ENCODE data around the gene RNF183.

Gene RNF183, protein sequence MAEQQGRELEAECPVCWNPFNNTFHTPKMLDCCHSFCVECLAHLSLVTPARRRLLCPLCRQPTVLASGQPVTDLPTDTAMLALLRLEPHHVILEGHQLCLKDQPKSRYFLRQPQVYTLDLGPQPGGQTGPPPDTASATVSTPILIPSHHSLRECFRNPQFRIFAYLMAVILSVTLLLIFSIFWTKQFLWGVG

DNA sequence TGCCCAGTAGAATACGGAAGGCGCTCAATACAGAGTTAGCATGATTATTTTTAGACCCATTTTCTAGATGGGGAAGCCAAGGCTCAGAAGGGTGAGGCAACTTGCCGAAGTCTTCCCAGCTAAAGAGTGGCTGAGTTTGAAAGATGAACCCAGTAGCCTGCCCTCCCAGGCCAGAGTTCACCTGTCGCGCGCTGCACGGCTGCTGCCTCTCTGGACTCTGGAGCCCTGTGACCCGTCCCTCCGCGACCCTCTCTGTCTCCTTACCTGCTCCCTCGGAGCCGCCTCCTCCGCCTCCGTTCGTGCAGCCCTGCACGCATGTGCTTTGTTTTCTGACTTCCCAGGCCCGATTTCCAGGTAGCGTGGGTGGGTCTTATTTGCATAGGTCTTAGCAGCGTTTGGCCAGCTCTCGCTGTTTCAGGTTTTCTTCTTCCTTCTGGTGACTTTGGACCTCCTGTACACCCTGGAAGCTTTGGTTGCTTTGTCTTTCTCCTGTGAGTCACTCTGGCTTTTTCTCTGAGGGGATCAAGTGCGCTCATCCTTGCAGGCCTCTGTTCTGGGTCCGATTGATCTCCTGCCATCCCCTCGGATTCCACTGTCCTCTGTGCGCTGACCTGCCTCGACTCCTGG lies at the start of gene RNF183:
Gene RNF183 (minus strand): TSS at position 585 of the 627 bp plus-strand sequence. CDS start 5,192 bp downstream, outside the sequence.
- DNase-seq: no peak

DNA sequence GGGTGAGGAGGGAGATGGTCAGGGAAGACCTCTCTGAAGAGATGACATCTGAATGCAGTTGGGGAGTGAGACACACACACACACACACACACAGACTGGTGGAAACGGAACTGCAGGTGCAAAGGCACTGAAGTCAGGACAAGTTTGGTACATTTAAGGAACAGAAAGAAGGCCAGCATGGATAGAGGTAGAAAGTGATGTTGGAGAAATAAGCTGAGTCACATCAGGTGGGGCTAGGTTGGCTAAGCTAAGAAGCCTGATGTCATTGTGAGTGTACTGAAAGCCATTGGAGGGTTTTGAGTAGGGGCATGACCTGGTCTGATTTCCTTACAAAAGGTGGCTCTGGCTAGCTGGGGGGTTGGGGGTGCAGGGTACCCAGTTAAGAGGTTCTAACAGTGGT lies 49.2 kb upstream of the RNF183 start:
- no peak for DNase-seq

GRCh38 chr9:113352006-113352405 lies 48.8 kb upstream of the RNF183 start:
- DNase-seq: no peak

DNA sequence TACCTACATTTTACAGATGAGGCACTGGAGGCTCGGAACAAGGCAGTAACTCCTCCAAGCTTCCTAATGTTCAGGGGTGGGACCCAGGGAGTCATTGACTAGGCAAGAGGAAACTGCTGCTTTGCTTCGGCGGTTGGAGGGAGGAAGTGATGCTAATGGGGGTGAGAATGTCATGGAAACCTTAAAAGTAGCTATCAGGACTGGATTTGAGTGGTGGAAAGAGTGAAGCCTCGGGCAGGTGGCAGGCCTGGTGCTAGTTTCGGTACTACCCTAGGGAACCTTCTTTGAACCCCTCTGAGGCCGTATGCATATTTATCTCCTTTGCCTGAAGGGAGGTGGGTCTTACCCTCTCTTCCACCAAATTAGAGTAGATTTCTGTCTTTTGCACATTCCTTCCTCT lies 47.8 kb upstream of the RNF183 start:
- no peak for DNase-seq

- no peak for DNase-seq
Measured at GRCh38 chr9:113350107-113350661, 47.0 kb upstream of the RNF183 start.

DNA sequence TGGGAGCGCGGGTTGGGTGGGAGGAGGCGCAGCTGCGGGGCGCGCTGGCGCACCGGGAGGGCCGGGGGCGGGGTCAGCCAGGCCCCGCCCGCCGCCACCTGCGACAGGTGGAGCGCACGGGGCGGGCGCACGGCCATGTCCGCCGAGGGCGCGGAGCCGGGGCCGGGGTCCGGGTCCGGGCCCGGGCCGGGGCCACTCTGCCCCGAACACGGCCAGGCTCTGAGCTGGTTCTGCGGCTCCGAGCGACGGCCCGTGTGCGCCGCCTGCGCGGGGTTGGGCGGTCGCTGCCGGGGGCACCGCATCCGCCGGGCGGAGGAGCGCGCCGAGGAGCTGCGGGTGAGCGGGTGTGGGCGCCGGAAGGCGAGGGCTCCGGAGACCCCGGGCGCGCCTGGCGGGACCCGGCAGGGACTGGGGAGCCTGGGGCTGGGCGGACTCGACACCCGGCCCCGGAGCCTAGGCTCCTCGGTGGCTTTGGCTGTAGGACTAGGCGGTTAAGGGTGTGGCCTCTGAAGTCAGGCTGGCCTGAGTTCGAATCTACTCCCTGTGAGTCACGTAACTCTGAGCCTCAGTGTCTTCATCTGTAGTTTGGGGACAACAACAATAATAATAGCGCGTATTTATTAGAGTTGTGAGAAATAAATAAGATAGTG lies 46.4 kb upstream of the RNF183 start, which contains the start of gene BSPRY:
Gene BSPRY (plus strand): TSS at position 97 of the 650 bp plus-strand sequence. CDS start 39 bp downstream, at position 136.
- no peak for DNase-seq

DNA sequence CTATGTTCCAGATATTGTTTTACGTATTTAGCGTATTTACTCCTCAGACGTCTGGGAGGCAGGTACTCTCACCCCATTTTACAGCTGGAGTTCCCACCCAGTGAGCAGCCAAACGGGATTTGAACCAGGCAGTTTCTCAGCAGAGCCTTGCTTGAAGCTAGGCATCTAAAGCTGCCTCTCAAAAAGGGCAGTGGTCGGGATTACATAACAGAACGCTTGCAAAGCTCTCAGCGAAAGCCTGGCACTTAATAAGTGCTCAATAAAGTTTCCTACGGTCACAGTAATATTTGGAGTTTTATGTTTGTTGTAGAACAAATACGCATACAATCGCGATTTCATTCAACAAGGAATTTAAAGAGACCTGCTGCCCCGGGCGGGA lies 45.9 kb upstream of the RNF183 start:
- no peak for DNase-seq

GRCh38 chr9:113348437-113348836 lies 45.3 kb upstream of the RNF183 start:
- DNase-seq: no peak

DNA sequence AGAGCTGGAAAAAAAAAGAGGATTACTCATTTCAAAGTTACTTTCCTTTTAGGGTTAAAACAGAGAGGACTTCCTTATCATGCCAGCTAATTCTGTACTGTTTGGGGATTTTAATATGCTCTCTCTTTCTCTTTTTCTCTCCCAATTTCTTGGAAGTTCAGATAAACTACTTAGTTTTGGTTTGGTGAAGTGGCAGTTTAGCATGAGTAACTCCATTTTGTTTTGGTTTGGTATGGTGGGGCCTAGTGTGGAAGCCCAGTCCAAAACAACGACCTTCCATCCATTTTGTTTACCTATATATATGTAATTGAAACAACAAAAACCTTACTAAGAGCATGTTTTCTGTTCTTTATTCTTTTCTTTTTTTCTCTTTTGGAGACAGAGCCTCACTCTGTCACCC lies 42.5 kb upstream of the RNF183 start:
- no peak for DNase-seq

- no peak for DNase-seq
Measured at GRCh38 chr9:113345190-113345589, 42.0 kb upstream of the RNF183 start.

DNA sequence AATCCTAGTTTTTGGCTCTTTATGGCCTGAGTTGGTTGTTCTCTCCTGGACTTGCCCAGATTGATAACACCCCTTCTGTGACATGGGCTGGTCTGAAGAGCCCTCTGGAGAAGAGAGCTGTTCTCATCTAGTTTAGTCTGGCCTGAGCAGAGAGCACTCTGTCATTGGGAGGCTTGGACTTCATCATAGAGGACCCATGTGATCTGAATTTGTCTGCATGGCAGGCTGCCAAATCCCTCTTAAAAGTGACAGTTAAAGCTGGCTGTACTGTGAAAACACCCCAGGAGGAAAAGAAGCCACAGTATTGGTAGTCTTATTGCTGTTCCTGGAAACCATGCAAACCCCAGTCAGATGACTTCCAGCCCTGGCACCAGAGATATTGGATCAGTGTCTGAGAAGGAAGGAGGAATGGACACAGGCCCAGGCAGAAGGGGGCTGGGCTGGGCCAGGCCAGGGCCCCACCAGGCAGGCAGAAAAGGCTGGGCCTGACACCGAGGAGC lies 40.6 kb upstream of the RNF183 start:
- DNase-seq: peak; percentile 90

DNA sequence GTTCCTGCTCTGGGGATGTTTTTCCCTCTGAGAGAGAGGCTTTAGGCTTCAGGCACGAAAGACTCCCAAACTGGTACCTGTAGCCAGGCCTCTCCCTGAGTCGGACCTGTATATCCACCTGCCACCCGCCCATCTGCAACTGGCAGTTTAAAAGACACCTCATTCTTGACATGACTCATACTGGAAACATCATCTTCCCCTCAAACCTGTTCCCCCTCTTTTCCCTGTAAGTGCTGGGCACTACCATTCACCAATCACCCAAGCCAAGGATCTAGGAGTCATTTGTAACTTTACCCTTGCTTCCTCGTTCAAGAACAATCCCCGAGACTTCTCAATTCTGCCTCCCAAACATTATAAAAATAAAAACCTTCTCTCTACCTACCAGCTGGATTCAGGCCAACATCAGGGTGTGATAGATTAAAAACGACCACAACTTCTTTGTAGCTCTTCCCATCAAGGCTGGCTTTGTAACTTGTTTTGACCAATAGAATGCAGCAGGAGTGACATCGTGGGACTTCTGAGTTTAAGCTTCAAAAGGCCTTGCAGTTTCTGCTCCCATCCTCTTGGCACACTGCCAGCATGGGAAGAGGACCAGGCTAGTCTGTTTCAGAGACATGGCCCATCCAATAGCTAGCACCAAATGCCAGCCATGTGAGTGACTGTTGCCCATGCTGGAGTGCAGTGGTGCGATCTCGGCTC lies 38.7 kb upstream of the RNF183 start:
- DNase-seq: no peak

DNA sequence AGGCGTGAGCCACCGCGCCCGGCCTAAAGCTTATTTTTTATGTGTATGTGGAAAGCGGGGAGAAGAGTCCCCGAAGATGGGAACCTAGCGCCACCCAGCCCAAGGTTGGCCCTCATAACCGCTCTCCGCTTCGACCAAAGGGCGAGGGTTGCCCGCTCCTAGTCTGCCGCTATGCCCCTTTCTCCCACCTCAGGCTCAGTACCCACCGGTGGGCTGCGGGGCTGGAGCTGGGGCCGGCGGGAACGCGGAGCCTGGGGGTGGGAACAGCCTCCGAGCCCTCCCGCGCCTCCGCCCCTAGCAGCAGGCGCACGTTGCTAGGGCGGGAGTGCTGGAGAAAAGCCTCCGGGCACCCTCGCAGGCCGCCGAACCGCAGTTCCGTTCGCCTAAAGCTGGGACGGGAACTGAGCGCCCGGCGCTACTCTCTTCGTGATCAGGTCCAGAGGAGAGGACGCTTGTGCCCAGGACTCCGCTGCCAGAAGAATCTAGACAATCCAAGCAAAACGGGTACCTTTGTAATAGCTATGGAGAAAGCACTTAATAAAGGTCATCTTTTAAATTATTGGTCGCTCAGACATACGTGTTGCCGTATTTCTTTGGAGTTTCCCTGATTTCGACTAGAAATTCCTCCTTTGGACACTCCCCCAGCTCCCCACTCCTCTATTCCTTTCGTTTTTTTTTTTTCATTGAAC lies 37.0 kb upstream of the RNF183 start, which contains the start of gene WDR31:
Gene WDR31 (minus strand): TSS at position 265 of the 689 bp plus-strand sequence. CDS start 8,253 bp downstream, outside the sequence.
- DNase-seq: peak; percentile 69

DNA sequence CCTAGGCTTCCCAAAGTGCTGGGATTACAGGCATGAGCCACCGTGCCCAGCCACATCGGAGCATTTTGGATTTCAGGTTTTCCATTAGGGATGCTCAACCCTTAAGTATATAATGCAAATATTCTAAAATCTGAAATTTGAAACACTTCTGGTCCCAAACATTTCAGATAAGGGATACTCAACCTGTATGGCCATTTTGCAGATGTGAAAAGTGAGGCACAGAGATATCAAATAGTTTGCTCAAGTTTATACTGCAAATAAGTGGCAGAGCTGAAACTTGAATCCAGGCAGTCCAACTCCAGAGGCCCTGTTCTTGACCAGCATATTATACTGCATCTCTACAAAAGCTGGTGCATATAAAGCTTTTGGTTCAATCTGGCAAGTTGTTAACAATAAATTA lies 34.5 kb upstream of the RNF183 start:
- DNase-seq: no peak

GRCh38 chr9:113331780-113332179 lies 28.6 kb upstream of the RNF183 start:
- no peak for DNase-seq

- DNase-seq: no peak
Measured at GRCh38 chr9:113328045-113328782, 25.0 kb upstream of the RNF183 start.

GRCh38 chr9:113326230-113326629 lies 23.1 kb upstream of the RNF183 start:
- no peak for DNase-seq

GRCh38 chr9:113322671-113323070 lies 19.5 kb upstream of the RNF183 start:
- DNase-seq: no peak

- no peak for DNase-seq
Measured at GRCh38 chr9:113320051-113320450, 16.9 kb upstream of the RNF183 start.

- no peak for DNase-seq
Measured at GRCh38 chr9:113319054-113319453, 15.9 kb upstream of the RNF183 start.

DNA sequence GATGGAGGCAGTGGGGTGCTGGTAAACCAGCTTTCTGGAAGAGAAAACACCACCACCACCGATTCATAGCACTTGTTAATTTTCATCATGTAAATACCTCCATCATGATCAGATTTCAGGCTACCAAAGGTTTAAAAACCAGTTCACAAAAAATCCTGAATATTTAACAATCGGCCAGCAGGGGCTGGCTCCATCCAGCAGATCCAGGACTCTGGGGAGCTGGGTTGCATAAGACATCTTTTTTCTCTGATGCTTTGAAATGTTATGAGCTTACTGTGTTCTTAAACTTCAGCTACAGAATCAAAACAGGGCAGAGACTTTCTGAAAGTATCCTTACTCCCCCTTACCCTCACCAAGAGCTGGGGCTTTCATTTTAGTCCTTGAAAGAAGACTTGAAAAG lies 14.6 kb upstream of the RNF183 start:
- no peak for DNase-seq

- DNase-seq: no peak
Measured at GRCh38 chr9:113316030-113316429, 12.9 kb upstream of the RNF183 start.
